ENCODE measurements around the gene CABP7. TPM values are rescaled to one million over a fixed set of nuclear protein-coding genes. Genes with fewer than 3 reads are reported as not detected.
A peak's percentile ranks its signal among the peaks of the same experiment; 100 is the strongest.

The CABP7 gene
- total RNA-seq, 1 donor from 2014 or later, result not detected

- Histone ChIP-seq H3K4me3 (peak overlapping the region in 1 of 2 donors; percentile 26), H3K36me3 (no peaks in the 10 kb centered on the region), H3K4me1 (peaks cover 0 to 5% of the 10 kb centered on the region in 2 donors), H3K27me3 (peaks cover 14% of the 10 kb centered on the region), H3K27ac (no peak overlapping the region), H3K9me3 (no peaks in the 10 kb centered on the region)
- intact Hi-C loops (cut with DNase I), result no loop called here
- no peak for TF ChIP-seq CTCF (IDR thresholded peaks at IDR 0.05)
- no peak for DNase-seq (ENCODE audit: low spot score in 2 of 2)
Measured at GRCh38 chr22:29718949-29719898, 579 bp upstream of the CABP7 start.

- Histone ChIP-seq H3K36me3 (no peaks in the 10 kb centered on the region), H3K4me3 (peak overlapping the region; percentile 42 to 43), H3K27ac (no peak overlapping the region), H3K9me3 (no peaks in the 10 kb centered on the region), H3K4me1 (peaks cover 0 to 5% of the 10 kb centered on the region in 2 donors), H3K27me3 (peaks cover 14% of the 10 kb centered on the region)
- no peak for DNase-seq (ENCODE audit: low spot score in 2 of 2)
- TF ChIP-seq CTCF (IDR thresholded peaks at IDR 0.05), result no peak
- intact Hi-C loops (cut with DNase I), result no loop called here
Measured at GRCh38 chr22:29720811-29721323, 1.1 kb downstream of the CABP7 start.

GRCh38 chr22:29722151-29722550 is 2.3 kb downstream of the CABP7 start:
- no peak for TF ChIP-seq CTCF (IDR thresholded peaks at IDR 0.05)

GRCh38 chr22:29722587-29722986 is 2.8 kb downstream of the CABP7 start:
- no peak for TF ChIP-seq CTCF (IDR thresholded peaks at IDR 0.05)
- H3K27ac ChIP-seq, result no peak overlapping the region

More at GRCh38 chr22:29722151-29722550, 2.3 kb downstream of the CABP7 start:
- intact Hi-C loops (cut with DNase I), result no loop called here
- no peak overlapping the region for H3K4me3 ChIP-seq
- no peaks in the 10 kb centered on the region for H3K9me3 ChIP-seq
- H3K27ac ChIP-seq, result no peak overlapping the region
- no peaks in the 10 kb centered on the region for H3K36me3 ChIP-seq
- peaks cover 14% of the 10 kb centered on the region for H3K27me3 ChIP-seq
- DNase-seq (ENCODE audit: low spot score in 2 of 2), result no peak
- H3K4me1 ChIP-seq, result peaks cover 0 to 5% of the 10 kb centered on the region in 2 donors

GRCh38 chr22:29723766-29724165 is 4.0 kb downstream of the CABP7 start:
- peaks cover 14% of the 10 kb centered on the region for H3K27me3 ChIP-seq
- H3K4me3 ChIP-seq, result no peak overlapping the region
- no peak for DNase-seq (ENCODE audit: low spot score in 2 of 2)
- H3K27ac ChIP-seq, result no peak overlapping the region
- no peak for TF ChIP-seq CTCF (IDR thresholded peaks at IDR 0.05)
- H3K36me3 ChIP-seq, result no peaks in the 10 kb centered on the region
- intact Hi-C loops (cut with DNase I), result no loop called here
- H3K9me3 ChIP-seq, result no peaks in the 10 kb centered on the region
- H3K4me1 ChIP-seq, result peaks cover 0 to 5% of the 10 kb centered on the region in 2 donors

More at GRCh38 chr22:29722587-29722986, 2.8 kb downstream of the CABP7 start:
- Histone ChIP-seq H3K4me1 (peaks cover 0 to 5% of the 10 kb centered on the region in 2 donors), H3K36me3 (no peaks in the 10 kb centered on the region), H3K4me3 (no peak overlapping the region), H3K9me3 (no peaks in the 10 kb centered on the region), H3K27me3 (peaks cover 14% of the 10 kb centered on the region)
- no peak for DNase-seq (ENCODE audit: low spot score in 2 of 2)
- intact Hi-C loops (cut with DNase I), result no loop called here
